HG02981 (cell line): ENCODE data around the gene BAHCC1.

Experiments used
- ATAC-seq: cut with Tn5 transposase; IDR thresholded peaks from one replicate; pipeline ENCODE4 v1.9.1; 2021; ENCODE audit warnings: mild to moderate bottlenecking, moderate library complexity; ENCODE audit not compliant: unreplicated experiment

The BAHCC1 gene

DNA sequence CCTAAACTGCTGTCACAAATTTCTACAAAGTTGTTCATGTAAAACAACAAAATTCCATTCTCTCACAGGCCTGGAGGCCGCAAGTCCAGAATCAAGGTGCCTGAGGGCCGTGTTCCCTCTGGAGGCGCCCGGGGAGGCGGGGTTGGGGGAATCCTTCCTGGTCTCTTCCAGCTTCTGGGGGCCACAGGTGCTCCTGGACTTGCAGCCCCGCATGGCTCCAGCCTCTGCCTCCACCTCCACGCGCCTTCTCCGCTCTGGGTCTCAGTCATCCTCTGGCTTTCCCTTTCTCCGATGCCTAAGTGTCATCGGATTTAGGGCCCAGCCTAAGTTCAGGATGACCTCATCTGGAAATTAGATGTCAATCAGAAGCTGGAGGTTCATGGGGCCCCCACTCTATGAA lies 28.6 kb upstream of the BAHCC1 start:
- no peak for ATAC-seq

- no peak for ATAC-seq
These were observed 28.1 kb upstream of the BAHCC1 start for GRCh38 chr17:81367171-81367570.

DNA sequence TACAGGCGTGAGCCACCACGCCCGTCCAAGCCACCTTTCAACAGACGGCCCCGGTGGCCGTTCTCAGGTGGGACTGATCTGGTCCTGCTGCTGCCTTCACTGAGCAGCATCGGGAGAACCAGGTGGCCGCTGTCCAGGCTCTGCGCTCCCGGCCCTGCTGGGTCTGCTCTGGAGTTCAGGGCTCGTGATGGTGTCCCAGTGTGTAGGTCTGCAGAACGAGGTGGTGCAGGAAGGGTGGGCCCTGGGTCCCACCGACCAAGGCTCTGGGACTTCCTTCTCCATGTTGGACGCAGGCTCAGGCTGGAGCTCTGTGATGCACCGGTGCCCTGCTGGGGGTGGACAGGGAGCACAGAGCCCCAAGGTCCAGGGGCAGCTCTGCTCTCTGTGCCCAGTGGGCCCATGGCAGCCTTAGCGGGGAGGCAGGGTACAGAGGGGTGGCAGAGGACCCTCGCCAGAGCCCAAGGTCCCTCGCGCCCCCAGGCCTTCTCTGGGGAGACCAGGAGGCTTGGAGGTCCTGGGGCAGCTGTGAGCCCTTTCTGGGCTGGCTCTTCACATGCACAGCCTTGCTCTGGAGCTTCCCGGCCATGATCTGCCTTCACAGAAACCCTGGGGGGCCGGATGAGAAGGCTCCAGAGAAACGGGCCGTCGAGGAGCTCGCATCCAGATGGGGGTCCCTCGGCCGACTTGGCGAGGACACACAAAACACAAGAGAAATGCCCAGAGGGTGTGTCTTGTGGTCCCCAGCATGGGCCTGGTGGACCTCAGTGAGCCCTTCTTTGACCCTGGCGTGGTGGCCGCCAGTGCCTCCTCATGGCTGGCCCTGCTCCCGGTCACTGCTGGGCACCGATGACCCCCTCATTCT lies 26.9 kb upstream of the BAHCC1 start:
- no peak for ATAC-seq

GRCh38 chr17:81370294-81370693 lies 25.0 kb upstream of the BAHCC1 start:
- ATAC-seq: no peak

- ATAC-seq: no peak
These were observed 23.1 kb upstream of the BAHCC1 start for GRCh38 chr17:81371910-81372760.

GRCh38 chr17:81373536-81374160 lies 21.6 kb upstream of the BAHCC1 start:
- no peak for ATAC-seq

DNA sequence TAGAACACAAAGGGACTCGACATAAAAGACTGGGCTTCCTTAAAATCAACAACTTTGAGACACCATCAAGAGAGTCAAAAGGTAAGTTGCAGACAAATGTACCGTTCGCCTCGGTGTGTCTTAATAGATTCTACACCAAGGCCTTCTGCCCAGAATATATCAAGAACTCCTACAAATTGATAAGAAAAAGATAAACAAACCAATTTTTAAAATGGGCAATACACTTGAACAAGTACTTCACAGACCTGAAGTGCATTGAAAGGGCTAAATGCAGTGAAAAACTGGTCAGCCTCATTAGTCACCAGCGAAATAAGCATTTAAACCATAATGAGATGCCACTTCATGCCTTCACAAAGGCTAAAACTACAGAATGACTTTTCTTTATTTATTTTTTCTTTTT lies 20.4 kb upstream of the BAHCC1 start:
- ATAC-seq: no peak

DNA sequence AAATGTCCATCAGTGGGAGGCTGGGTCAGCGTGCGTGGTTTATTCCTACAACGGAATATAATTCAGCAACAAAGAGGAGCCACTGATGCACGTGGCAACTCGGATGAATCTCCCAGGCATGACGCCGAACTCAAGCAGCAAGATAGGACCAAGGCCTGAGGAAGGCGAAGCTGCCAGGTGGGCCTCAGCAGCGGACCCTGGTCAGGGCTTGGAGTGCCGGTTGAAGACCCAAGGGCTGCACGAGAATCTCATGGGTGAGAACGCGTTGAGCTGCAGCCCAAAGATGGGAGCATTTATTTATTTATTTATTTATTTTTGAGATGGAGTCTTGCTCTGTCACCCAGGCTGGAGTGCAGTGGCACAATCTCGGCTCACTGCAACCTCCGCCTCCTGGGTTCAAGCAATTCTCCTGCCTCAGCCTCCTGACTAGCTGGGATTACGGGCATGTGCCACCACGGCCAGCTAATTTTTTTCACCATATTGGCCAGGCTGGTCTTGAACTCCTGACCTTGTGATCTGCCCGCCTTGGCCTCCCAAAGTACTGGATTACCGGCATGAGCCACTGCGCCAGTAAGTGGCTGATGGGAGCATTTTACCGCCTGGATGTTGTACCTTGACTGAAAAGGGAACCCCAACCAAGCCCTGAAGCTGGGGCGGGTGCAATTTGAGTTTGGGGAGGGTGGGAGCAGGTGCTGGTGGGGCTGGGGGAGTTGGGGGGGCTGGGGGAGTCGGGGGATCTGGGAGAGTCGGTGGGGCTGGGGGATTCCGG lies 18.1 kb upstream of the BAHCC1 start:
- ATAC-seq: no peak

DNA sequence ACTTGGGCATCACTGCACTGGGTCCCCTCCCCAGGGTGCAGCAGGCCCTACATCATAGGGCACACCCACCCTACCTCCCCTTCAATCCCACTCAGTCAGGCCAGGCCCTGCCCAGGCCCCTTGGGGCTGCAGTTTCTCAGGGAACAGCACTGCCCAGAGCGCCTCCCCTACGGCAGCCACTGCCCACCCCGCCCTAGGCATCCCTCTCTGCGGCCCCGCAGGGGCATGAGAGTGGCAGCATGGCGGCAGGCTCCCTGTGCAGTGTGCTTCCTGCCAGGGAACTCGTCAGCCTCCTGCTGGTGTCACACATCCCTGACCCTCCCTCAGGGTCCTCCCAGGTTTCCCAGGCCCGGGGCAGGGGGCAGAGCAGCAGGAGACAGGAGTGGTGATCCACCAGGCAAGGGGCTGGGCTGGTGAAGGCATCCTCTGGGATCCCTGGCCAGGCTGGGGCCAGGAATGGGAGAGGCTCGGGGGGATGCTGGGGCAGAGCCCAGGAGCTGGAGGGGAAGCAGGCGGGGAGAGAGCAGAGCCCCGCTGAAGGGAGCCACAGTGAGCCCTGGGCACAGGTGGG lies 16.2 kb upstream of the BAHCC1 start:
- ATAC-seq: no peak

DNA sequence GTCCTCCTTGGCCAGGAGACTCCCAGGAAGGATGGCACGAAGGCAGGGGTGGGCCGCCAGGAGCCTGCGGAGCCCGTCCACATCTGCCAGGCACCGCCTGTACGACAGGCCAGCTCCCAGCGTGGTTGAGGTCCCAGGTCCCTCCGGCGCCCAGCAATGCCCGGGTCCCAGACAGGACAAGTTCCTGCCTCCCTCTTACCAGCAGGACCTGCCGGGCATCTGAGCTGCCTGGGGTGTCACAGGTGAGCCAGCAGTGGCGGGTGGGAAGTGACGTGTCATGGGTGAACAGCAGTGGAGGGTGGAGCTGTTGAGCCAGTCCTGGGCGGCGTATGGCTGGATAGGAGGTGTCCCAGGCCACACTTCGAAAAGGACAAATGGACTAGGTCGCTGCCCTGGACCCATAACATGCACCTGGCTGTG lies 15.7 kb upstream of the BAHCC1 start:
- ATAC-seq: no peak

DNA sequence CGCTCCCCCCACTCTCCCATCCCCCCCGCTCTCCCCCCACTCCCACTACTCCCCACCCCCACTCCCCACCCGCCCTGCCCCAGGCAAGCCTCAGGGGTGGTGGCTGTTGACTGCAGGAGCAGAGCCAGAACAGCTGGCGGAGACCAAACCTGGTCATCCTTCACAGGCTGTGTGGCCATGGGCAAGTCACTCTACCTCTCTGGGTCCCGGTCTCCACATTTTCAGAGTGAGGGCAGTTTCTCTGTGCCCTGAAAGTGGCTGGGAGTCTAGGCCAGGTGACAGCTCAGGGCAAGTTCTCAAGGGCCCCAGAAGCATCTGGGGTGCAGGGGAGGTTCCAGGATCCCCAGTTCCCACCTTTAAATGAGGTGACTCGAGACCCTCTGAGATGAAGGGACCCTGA lies 15.1 kb upstream of the BAHCC1 start:
- ATAC-seq: no peak

- no peak for ATAC-seq
These were observed 14.4 kb upstream of the BAHCC1 start for GRCh38 chr17:81380666-81381518.

- ATAC-seq: no peak
These were observed 13.4 kb upstream of the BAHCC1 start for GRCh38 chr17:81381632-81382577.

GRCh38 chr17:81382851-81383250 lies 12.4 kb upstream of the BAHCC1 start:
- no peak for ATAC-seq

GRCh38 chr17:81383504-81384421 lies 11.5 kb upstream of the BAHCC1 start:
- ATAC-seq: no peak

DNA sequence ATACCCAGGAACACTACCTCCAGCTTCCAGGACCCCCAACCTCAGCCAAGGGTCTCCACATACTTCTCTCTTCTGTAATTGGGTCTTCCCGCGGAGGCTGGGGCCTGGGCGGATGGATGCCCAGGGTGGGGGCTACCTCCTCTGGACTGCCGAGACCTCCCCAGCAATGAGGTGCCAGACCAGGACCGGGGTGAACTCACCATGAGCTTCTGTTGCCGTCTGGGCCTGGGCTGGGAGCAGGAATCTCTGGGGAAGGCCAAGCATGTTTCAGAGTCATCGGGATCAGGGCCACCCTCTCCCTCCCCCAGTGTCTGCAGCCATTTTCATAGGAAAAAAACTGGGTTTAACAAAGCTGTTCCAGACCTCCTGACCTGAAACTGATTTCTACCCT lies 10.3 kb upstream of the BAHCC1 start:
- no peak for ATAC-seq

DNA sequence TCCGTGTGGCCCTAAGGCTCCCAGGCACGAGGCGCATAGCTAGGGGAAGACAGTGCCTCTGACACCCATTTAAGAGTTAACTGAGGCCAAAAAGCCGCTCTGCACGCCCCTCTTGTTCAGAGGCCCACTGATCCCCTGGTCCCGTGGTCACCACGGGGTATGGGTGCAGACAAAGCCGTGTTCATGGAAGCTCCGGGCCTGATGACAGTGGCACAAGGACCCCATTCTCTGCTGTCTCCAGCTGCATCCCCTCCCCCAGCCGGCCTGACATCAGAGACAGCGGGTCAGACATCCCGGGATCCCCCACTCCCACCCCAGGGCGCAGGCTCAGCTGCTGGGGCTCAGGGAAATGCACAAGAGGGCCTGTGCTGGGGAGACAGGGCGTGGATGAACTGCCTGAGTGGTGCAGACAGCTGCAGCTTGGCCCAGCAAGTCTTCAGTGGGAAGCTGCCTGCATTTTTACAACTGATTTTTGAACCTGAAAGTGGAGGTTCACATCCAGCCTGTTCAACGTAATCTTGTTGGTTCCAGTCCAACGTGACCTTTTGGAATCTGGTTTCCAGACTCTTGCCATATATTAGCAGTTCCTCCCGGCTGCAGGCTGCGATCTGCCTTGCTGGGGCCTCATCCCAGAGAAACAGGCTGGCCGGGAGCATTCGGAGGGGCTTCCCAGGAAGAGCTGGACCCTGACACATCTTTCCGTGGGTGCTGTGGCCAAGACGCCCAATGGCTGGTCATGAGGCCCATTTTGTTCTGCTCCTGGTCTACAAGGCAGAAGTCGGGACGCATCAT lies 9.7 kb upstream of the BAHCC1 start:
- no peak for ATAC-seq
